Thyroid gland (tissue), 4 donors: Measurements from ENCODE around the gene SIRT2.
"Not testable (repeated sequence)": the region's sequence is repeated elsewhere in the genome, so short reads cannot be mapped to it uniquely, and the experiment has no call there.

Experiments
- CTCF ChIP-seq, 6 experiments: fragments of 200-600 bp in 3 of 6; fragments of 450-650 bp in 3 of 6; sonication (generic) in 3 of 6; IDR thresholded peaks; one replicate each; pipeline ENCODE4 v1.5.1; 2016 to 2019; ENCODE audit warnings: antibody characterized with exemption in 6 of 6, mild to moderate bottlenecking in 2 of 6, inconsistent platforms in 1 of 6, moderate library complexity in 1 of 6
- POLR2A ChIP-seq, 2 donors: fragments of 450-650 bp; IDR thresholded peaks; one replicate each; pipeline ENCODE4 v1.6.1; 2017; ENCODE audit warnings: antibody characterized with exemption in 2 of 2, mild to moderate bottlenecking in 2 of 2, moderate library complexity in 1 of 2

- TF ChIP-seq CTCF, POLR2A (IDR thresholded peaks at IDR 0.05): not testable (repeated sequence)
Measured at GRCh38 chr19:38941466-38941865, 42.0 kb upstream of the SIRT2 start.
